ENCODE measurements around the gene GPAT2. TPM values are rescaled to one million over a fixed set of nuclear protein-coding genes. Genes with fewer than 3 reads are reported as not detected.

Gene GPAT2
- total and polyA plus RNA-seq, 2 of the 13 experiments (the other 11 are each of a cell fraction or from before 2014, with no cell fraction given), result not detected

DNA sequence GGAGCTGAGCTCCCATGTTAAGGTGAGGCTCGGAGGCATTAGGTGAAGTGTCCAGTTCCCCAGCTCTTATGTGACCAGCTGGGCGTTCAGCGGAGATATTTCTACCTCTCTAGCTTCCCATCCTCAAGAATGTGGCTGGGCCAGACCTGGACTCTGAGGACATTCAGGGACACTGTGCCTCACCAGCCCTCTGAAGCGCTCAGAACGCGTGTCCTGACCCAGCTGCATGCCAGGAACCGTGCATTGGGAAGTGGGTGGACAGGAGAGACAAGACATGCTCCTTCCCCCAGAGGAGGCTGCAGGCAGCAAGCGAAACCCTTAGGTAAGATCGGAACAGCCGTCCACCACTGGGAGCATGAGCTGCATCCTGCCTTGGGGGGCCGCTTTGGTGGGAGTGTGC is 38.0 kb upstream of the GPAT2 start:
- Histone ChIP-seq H3K36me3 (replicated peaks in 1 of 2; ENCODE audit: control insufficient read depth in 1 of 2, insufficient read depth in 2 of 2, low read length in 2 of 2) (no peaks in the 10 kb centered on the region), H3K9ac (ENCODE audit: insufficient read depth, low read depth, low read length) (no peak overlapping the region), H3K4me2 (ENCODE audit: low read depth, low read length) (no peak overlapping the region), H3K9me3 (ENCODE audit: low read length) (no peaks in the 10 kb centered on the region), H3K27ac (ENCODE audit: extremely low read length, insufficient read depth, low read length) (no peak overlapping the region), H4K20me1 (ENCODE audit: insufficient read depth, low read length) (no peaks in the 10 kb centered on the region), H2AFZ (ENCODE audit: low read length) (no peak overlapping the region), H3K4me1 (ENCODE audit: insufficient read depth, low read length) (peaks cover 21% of the 10 kb centered on the region), H3K79me2 (ENCODE audit: insufficient read depth, low read length) (no peaks in the 10 kb centered on the region), H3K27me3 (ENCODE audit: control insufficient read depth in 1 of 2, insufficient read depth in 2 of 2, low read length in 2 of 2) (peaks cover 4 to 10% of the 10 kb centered on the region in 2 experiments; a peak in 3 of 5 replicates), H3K4me3 (replicated peaks in 1 of 3; ENCODE audit: insufficient read depth in 1 of 3, low read depth in 2 of 3, low read length in 3 of 3) (no peak overlapping the region)
- WGBS (ENCODE audit: low lambda C conversion rate), result 49% methylated on average over 9 of the region's 11 CpGs
- no peak for DNase-seq (ENCODE audit: low spot score)
- no TSS peak for BruUV-seq (replicated peaks)
- ChIA-PET CTCF (ENCODE audit: low intra/inter-chr PET ratio, low total read pairs) (no interaction called here), POLR2A (no interaction called here)
- no peak for FAIRE-seq
- intact Hi-C loops (cut with micrococcal nuclease; ENCODE audit: unreplicated experiment), result no loop called here
- ATAC-seq, result no peak
- in situ Hi-C loops (cut with HindIII; ENCODE audit: extremely low pct_ligation_motif_present, low pct_unique_long_range_greater_than_20kb), result loop anchor here (25.0 kb wide), 1 partner anchor 1590 kb away; the partner anchor contains the start of genes ACTR1B and C2orf92
- no peak for TF ChIP-seq SMAD9 (CRISPR knock-in tag; IDR thresholded peaks at IDR 0.05)
- TF ChIP-seq, protein P1, sequence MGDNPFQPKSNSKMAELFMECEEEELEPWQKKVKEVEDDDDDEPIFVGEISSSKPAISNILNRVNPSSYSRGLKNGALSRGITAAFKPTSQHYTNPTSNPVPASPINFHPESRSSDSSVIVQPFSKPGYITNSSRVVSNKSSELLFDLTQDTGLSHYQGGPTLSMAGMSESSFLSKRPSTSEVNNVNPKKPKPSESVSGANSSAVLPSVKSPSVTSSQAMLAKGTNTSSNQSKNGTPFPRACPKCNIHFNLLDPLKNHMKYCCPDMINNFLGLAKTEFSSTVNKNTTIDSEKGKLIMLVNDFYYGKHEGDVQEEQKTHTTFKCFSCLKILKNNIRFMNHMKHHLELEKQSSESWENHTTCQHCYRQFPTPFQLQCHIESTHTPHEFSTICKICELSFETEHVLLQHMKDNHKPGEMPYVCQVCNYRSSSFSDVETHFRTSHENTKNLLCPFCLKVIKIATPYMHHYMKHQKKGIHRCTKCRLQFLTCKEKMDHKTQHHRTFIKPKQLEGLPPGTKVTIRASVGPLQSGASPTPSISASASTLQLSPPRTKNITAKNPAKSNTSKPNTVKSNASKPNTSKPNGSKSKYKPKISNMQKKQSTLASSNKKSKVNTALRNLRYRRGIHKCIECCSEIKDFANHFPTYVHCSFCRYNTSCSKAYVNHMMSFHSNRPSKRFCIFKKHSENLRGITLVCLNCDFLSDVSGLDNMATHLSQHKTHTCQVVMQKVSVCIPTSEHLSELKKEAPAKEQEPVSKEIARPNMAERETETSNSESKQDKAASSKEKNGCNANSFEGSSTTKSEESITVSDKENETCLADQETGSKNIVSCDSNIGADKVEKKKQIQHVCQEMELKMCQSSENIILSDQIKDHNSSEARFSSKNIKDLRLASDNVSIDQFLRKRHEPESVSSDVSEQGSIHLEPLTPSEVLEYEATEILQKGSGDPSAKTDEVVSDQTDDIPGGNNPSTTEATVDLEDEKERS (CRISPR knock-in tag; IDR thresholded peaks at IDR 0.05), result no peak
- TF ChIP-seq ELF3 (CRISPR knock-in tag; IDR thresholded peaks at IDR 0.05), result no peak
- TF ChIP-seq MEIS2 (CRISPR knock-in tag; IDR thresholded peaks at IDR 0.05), result no peak
- TF ChIP-seq, protein P2, sequence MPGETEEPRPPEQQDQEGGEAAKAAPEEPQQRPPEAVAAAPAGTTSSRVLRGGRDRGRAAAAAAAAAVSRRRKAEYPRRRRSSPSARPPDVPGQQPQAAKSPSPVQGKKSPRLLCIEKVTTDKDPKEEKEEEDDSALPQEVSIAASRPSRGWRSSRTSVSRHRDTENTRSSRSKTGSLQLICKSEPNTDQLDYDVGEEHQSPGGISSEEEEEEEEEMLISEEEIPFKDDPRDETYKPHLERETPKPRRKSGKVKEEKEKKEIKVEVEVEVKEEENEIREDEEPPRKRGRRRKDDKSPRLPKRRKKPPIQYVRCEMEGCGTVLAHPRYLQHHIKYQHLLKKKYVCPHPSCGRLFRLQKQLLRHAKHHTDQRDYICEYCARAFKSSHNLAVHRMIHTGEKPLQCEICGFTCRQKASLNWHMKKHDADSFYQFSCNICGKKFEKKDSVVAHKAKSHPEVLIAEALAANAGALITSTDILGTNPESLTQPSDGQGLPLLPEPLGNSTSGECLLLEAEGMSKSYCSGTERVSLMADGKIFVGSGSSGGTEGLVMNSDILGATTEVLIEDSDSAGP (CRISPR knock-in tag; IDR thresholded peaks at IDR 0.05; ENCODE audit: borderline replicate concordance), result no peak
- no peak for TF ChIP-seq ZFP37 (CRISPR knock-in tag; IDR thresholded peaks at IDR 0.05; ENCODE audit: borderline replicate concordance)
- TF ChIP-seq, protein P3, sequence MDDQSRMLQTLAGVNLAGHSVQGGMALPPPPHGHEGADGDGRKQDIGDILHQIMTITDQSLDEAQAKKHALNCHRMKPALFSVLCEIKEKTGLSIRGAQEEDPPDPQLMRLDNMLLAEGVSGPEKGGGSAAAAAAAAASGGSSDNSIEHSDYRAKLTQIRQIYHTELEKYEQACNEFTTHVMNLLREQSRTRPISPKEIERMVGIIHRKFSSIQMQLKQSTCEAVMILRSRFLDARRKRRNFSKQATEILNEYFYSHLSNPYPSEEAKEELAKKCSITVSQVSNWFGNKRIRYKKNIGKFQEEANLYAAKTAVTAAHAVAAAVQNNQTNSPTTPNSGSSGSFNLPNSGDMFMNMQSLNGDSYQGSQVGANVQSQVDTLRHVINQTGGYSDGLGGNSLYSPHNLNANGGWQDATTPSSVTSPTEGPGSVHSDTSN (CRISPR knock-in tag; IDR thresholded peaks at IDR 0.05; ENCODE audit: borderline replicate concordance), result no peak
- no peak for TF ChIP-seq HINFP (CRISPR knock-in tag; IDR thresholded peaks at IDR 0.05; ENCODE audit: low read depth)
- TF ChIP-seq ZNF382 (CRISPR knock-in tag; IDR thresholded peaks at IDR 0.05; ENCODE audit: borderline replicate concordance), result no peak
- TF ChIP-seq MED13 (CRISPR knock-in tag; IDR thresholded peaks at IDR 0.05), result no peak
- TF ChIP-seq, protein P4, sequence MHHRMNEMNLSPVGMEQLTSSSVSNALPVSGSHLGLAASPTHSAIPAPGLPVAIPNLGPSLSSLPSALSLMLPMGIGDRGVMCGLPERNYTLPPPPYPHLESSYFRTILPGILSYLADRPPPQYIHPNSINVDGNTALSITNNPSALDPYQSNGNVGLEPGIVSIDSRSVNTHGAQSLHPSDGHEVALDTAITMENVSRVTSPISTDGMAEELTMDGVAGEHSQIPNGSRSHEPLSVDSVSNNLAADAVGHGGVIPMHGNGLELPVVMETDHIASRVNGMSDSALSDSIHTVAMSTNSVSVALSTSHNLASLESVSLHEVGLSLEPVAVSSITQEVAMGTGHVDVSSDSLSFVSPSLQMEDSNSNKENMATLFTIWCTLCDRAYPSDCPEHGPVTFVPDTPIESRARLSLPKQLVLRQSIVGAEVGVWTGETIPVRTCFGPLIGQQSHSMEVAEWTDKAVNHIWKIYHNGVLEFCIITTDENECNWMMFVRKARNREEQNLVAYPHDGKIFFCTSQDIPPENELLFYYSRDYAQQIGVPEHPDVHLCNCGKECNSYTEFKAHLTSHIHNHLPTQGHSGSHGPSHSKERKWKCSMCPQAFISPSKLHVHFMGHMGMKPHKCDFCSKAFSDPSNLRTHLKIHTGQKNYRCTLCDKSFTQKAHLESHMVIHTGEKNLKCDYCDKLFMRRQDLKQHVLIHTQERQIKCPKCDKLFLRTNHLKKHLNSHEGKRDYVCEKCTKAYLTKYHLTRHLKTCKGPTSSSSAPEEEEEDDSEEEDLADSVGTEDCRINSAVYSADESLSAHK (CRISPR knock-in tag; IDR thresholded peaks at IDR 0.05; ENCODE audit: borderline replicate concordance), result no peak
- no peak for TF ChIP-seq ZFP62 (CRISPR knock-in tag; IDR thresholded peaks at IDR 0.05)
- TF ChIP-seq TBL1XR1 (IDR thresholded peaks at IDR 0.05; ENCODE audit: borderline replicate concordance, low read length, partially characterized antibody), result no peak
- TF ChIP-seq ZNF788 (CRISPR knock-in tag; IDR thresholded peaks at IDR 0.05; ENCODE audit: borderline replicate concordance), result no peak

Data from HepG2 (cell line).